Daoy (cell line): Measurements from ENCODE around the gene NR1D2. TPM values are rescaled to one million over a fixed set of nuclear protein-coding genes. Genes with fewer than 3 reads are reported as not detected.
"Not testable (repeated sequence)": the region's sequence is repeated elsewhere in the genome, so short reads cannot be mapped to it uniquely, and the experiment has no call there.

Source experiments
- DNase-seq: peaks from one replicate; pipeline ENCODE4 v3.0.0-alpha.2; 2015; ENCODE audit warnings: low read depth
- total RNA-seq: library from RNA; depleted of rRNA; stranded (reverse); fragments of >200 nt; shearing (Covaris generic); gene quantifications from 2 replicates; pipeline ENCODE4 v1.2.3, GENCODE V29; 2014; rRNA removed

NR1D2 gene
- total RNA-seq, 1 experiment from 2014 or later, result 14.9 TPM

DNA sequence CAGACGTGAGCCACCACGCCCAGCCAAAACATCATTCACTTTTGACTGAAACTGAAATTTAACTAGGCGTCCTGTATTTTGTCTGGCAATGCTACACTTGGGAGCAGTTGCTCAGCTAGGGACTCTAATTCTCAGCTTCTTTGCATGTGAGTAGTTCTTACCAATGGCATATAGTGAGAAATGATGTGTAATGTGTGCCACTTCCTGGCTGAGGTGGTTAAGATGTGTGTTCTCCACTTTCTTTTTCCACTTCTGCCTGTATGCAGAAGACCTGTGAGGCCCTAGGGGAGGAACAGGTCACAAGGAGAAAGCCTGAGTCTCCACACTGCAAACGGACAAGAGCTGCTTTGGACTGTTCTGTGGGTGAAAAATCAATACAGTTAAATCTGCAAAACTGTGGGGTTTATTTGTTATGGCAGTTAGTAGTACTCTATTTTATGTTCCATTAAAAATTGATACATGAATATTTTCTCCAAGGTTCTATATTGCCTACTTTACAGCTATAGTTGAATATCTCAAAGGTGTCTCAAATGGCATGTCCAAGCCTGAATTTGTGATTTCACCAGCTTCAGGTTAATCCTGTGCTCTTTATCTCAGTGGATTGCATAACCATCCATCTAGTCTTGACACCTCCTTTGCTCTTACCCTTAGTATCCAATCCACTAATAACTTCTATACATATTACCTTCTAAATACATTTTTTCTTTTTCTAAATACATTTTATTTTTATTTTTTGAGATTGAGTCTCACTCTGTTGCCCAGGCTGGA lies 59.3 kb downstream of the NR1D2 start:
- no peak for DNase-seq

DNA sequence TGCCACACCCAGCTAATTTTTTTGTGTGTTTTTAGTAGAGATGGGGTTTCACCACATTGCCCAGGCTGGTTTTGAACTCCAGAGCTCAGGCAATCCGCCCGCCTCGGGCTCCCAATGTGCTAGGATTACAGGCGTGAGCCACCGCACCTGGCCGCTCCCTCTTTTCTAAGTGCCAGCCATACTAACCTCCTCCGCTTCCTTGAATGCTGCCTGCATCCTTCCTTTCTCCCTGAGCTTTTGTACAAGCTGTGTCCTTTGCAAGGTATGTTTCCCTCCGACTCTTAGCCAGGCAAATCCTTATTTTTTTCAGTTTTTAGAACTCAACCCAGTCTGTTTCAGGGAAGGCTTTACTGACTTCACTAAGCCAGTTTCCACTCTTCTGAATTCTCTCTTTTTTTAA lies 60.6 kb downstream of the NR1D2 start:
- no peak for DNase-seq

DNA sequence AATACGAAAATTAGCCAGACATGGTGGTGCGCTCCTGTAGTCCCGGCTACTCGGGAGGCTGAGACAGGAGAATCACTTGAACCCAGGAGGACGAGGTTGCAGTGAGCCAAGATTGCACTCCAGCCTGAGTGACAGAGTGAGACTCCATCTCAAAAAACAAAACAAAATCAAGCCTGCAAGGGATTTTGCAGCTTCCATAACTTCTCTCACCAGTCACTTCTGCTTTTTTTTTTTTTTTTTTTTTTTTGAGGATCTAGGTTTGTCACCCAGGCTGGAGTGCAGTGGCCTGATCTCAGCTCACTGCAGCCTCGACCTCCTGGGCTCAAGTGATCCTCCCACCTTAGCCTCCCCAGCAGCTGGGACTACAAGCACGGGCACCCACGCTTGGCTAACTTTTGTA lies 65.7 kb downstream of the NR1D2 start:
- DNase-seq, result not testable (repeated sequence)

- DNase-seq, result no peak
These were observed 67.6 kb downstream of the NR1D2 start for GRCh38 chr3:24012589-24013269.

GRCh38 chr3:24017305-24017704 lies 72.2 kb downstream of the NR1D2 start:
- no peak for DNase-seq

DNA sequence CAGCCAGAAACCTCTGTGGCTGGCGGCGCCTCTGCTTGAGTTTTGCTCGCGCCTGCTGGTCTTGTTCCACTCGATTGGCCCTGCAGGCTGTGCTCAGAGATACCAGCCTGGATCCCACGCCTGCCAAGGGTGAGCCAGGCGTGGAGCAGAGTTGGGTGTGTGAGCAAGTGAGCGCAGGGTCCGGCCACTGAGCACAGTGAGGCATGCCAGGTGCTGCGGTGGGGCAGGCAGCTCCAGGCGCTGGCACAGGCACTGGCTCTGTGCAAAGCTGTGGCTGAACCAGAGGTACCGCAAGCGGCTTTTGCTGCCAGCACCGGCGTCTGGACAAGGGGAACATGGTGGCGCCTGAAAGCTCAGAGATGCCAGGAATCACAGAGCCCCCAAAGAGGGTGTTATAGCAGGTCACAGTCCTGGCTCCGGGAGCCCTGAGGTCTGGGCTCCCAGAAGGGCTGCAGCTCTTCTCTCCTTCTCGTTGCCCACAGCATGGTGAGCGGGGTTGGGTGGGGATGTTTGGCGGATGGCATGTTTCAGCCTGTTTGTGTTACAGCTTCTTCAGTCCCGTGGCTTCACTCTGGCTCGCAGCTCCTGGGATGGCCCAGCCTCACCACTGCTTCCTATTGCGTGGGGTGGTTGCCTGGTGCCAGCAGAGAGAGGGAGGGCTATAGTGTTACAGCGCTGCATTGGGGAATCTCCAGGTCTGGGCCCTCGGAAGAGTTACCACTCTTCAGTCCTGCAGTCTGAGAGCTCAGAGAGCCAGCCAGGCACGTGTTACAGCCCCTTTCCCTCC lies 73.9 kb downstream of the NR1D2 start:
- DNase-seq, result no peak

DNA sequence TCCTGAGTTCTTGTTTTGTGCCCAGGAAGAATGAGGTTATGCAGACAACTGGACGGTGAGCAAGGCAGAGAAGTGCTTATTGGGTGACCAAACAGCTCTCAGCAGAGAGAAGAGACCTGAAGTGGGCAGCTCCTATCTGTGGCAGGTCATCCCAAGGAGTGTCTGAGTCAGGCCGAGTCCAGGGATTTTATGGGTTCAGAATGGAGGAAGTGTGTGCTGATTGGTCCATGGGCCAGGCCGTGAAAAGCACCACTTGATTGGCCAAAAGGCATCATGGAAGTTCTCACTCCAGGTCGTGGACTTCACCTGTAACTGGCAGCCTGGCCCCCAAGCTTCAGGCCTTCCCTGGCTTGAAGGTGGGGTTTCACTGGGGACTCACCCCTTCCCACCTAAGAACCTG lies 74.5 kb downstream of the NR1D2 start:
- DNase-seq, result no peak

- DNase-seq, result no peak
These were observed 75.1 kb downstream of the NR1D2 start for GRCh38 chr3:24020036-24020691.

DNA sequence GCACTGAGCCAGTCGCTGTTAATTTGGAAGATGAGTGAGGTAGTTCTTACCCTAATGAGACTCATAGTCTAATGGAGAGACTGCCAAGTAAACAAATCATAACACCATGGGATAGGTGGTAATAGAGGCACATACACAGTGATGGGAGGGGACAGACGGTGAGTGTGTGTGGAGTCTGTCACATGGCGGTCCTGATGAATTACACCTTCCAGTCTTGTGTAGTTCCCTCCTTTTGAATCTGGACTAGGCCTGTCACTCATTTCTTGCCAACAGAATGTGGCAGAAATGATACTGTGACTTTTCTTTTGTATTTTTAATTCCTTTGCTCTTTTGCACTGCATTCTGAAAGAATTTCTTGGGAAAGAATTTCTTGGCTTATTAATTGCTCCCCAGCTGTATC lies 78.1 kb downstream of the NR1D2 start:
- DNase-seq, result no peak

- no peak for DNase-seq
These were observed 80.7 kb downstream of the NR1D2 start for GRCh38 chr3:24025805-24026204.

GRCh38 chr3:24026665-24027064 lies 81.6 kb downstream of the NR1D2 start:
- DNase-seq, result not testable (repeated sequence)

GRCh38 chr3:24027946-24028345 lies 82.9 kb downstream of the NR1D2 start:
- DNase-seq, result no peak

Other genes with a start within 250 kb of the NR1D2 start
- gene UBE2E1, start 139.3 kb upstream of the NR1D2 start, total RNA-seq, result 65.8 and 80.3 TPM in 2 replicates
- 13.8 and 24.5 TPM in 2 replicates for gene NKIRAS1, start 28.3 kb upstream of the NR1D2 start, total RNA-seq
- gene RPL15, start 28.2 kb upstream of the NR1D2 start, total RNA-seq, result 1,947 and 2,616 TPM in 2 replicates